ENCODE data around the gene CD300LD.
A peak's percentile ranks its signal among the peaks of the same experiment; 100 is the strongest.

The CD300LD gene

GRCh38 chr17:74541176-74542111 lies 50.6 kb downstream of the CD300LD start:
- Histone ChIP-seq H4K5ac (ENCODE audit: low read length) (no peak overlapping the region), H3K18ac (ENCODE audit: low read length) (no peak overlapping the region), H2BK5ac (ENCODE audit: low read length) (no peak overlapping the region), H2AK5ac (ENCODE audit: low read length) (no peak overlapping the region), H3K79me2 (ENCODE audit: control insufficient read depth, insufficient read depth, low read length) (no peaks in the 10 kb centered on the region), H3K56ac (ENCODE audit: low read length) (no peak overlapping the region), H2BK15ac (replicated peaks; ENCODE audit: low read depth) (no peak overlapping the region), H4K8ac (ENCODE audit: low read depth, low read length) (no peak overlapping the region), H3K79me1 (ENCODE audit: low read length) (no peaks in the 10 kb centered on the region), H2BK120ac (ENCODE audit: low read depth, low read length) (no peak overlapping the region), H3K27ac (ENCODE audit: low read depth, low read length) (no peak overlapping the region), H3K27me3 (ENCODE audit: insufficient read depth, low read length, poor library complexity) (no peaks in the 10 kb centered on the region), H3K23ac (ENCODE audit: low read length) (no peak overlapping the region), H3K9ac (ENCODE audit: low read length) (no peak overlapping the region), H3K4me2 (ENCODE audit: low read length) (no peak overlapping the region), H3K36me3 (ENCODE audit: control insufficient read depth, insufficient read depth, low read length) (no peaks in the 10 kb centered on the region), H3K4me1 (ENCODE audit: control insufficient read depth, low read depth, low read length) (no peaks in the 10 kb centered on the region), H3K4ac (ENCODE audit: low read depth, low read length) (no peak overlapping the region), H3K4me3 (ENCODE audit: low read length) (no peak overlapping the region)
- WGBS (ENCODE audit: extremely low coverage, insufficient coverage, low lambda C conversion rate) = no CpG with 5 or more reads among the region's 23 CpGs
- DNase-seq = no peak

- WGBS (ENCODE audit: extremely low coverage, insufficient coverage, low lambda C conversion rate) = no CpG with 5 or more reads among the region's 10 CpGs
- no peak for DNase-seq
- Histone ChIP-seq H3K79me1 (ENCODE audit: low read length) (no peaks in the 10 kb centered on the region), H4K8ac (ENCODE audit: low read depth, low read length) (no peak overlapping the region), H3K36me3 (ENCODE audit: control insufficient read depth, insufficient read depth, low read length) (no peaks in the 10 kb centered on the region), H3K4ac (ENCODE audit: low read depth, low read length) (no peak overlapping the region), H2BK5ac (ENCODE audit: low read length) (no peak overlapping the region), H3K4me3 (ENCODE audit: low read length) (no peak overlapping the region), H4K5ac (ENCODE audit: low read length) (no peak overlapping the region), H3K4me2 (ENCODE audit: low read length) (no peak overlapping the region), H3K18ac (ENCODE audit: low read length) (no peak overlapping the region), H3K4me1 (ENCODE audit: control insufficient read depth, low read depth, low read length) (no peaks in the 10 kb centered on the region), H2BK120ac (ENCODE audit: low read depth, low read length) (no peak overlapping the region), H2AK5ac (ENCODE audit: low read length) (no peak overlapping the region), H3K23ac (ENCODE audit: low read length) (no peak overlapping the region), H3K27me3 (ENCODE audit: insufficient read depth, low read length, poor library complexity) (no peaks in the 10 kb centered on the region), H3K9ac (ENCODE audit: low read length) (no peak overlapping the region), H3K27ac (ENCODE audit: low read depth, low read length) (no peak overlapping the region), H2BK15ac (replicated peaks; ENCODE audit: low read depth) (no peak overlapping the region), H3K79me2 (ENCODE audit: control insufficient read depth, insufficient read depth, low read length) (no peaks in the 10 kb centered on the region), H3K56ac (ENCODE audit: low read length) (no peak overlapping the region)
Observed at GRCh38 chr17:74539281-74539820, 52.7 kb downstream of the CD300LD start.

GRCh38 chr17:74536890-74537289 lies 55.2 kb downstream of the CD300LD start:
- Histone ChIP-seq H3K18ac (ENCODE audit: low read length) (no peak overlapping the region), H3K36me3 (ENCODE audit: control insufficient read depth, insufficient read depth, low read length) (no peaks in the 10 kb centered on the region), H2BK120ac (ENCODE audit: low read depth, low read length) (no peak overlapping the region), H3K9ac (ENCODE audit: low read length) (no peak overlapping the region), H3K27me3 (ENCODE audit: insufficient read depth, low read length, poor library complexity) (no peaks in the 10 kb centered on the region), H4K8ac (ENCODE audit: low read depth, low read length) (no peak overlapping the region), H2BK5ac (ENCODE audit: low read length) (no peak overlapping the region), H2BK15ac (replicated peaks; ENCODE audit: low read depth) (no peak overlapping the region), H2AK5ac (ENCODE audit: low read length) (no peak overlapping the region), H3K4me2 (ENCODE audit: low read length) (no peak overlapping the region), H3K4me3 (ENCODE audit: low read length) (no peak overlapping the region), H3K4me1 (ENCODE audit: control insufficient read depth, low read depth, low read length) (no peaks in the 10 kb centered on the region), H3K23ac (ENCODE audit: low read length) (no peak overlapping the region), H4K5ac (ENCODE audit: low read length) (no peak overlapping the region), H3K56ac (ENCODE audit: low read length) (no peak overlapping the region), H3K4ac (ENCODE audit: low read depth, low read length) (no peak overlapping the region), H3K79me1 (ENCODE audit: low read length) (no peaks in the 10 kb centered on the region), H3K27ac (ENCODE audit: low read depth, low read length) (no peak overlapping the region), H3K79me2 (ENCODE audit: control insufficient read depth, insufficient read depth, low read length) (no peaks in the 10 kb centered on the region)
- no peak for DNase-seq
- WGBS (ENCODE audit: extremely low coverage, insufficient coverage, low lambda C conversion rate) = no CpG with 5 or more reads among the region's 3 CpGs

- no peak overlapping the region for H3K27ac ChIP-seq (ENCODE audit: low read depth, low read length)
- H4K5ac ChIP-seq (ENCODE audit: low read length) = no peak overlapping the region
- no peak overlapping the region for H3K18ac ChIP-seq (ENCODE audit: low read length)
- H3K4ac ChIP-seq (ENCODE audit: low read depth, low read length) = no peak overlapping the region
- no peak overlapping the region for H3K23ac ChIP-seq (ENCODE audit: low read length)
- no peak overlapping the region for H4K8ac ChIP-seq (ENCODE audit: low read depth, low read length)
- no peak overlapping the region for H2BK5ac ChIP-seq (ENCODE audit: low read length)
- H3K36me3 ChIP-seq (ENCODE audit: control insufficient read depth, insufficient read depth, low read length) = no peaks in the 10 kb centered on the region
- H3K79me1 ChIP-seq (ENCODE audit: low read length) = no peaks in the 10 kb centered on the region
- no peak overlapping the region for H3K56ac ChIP-seq (ENCODE audit: low read length)
- no peak overlapping the region for H3K9ac ChIP-seq (ENCODE audit: low read length)
- no peak overlapping the region for H2BK15ac ChIP-seq (replicated peaks; ENCODE audit: low read depth)
- WGBS (ENCODE audit: extremely low coverage, insufficient coverage, low lambda C conversion rate) = no CpG with 5 or more reads among the region's 10 CpGs
- no peaks in the 10 kb centered on the region for H3K79me2 ChIP-seq (ENCODE audit: control insufficient read depth, insufficient read depth, low read length)
- no peaks in the 10 kb centered on the region for H3K27me3 ChIP-seq (ENCODE audit: insufficient read depth, low read length, poor library complexity)
- DNase-seq = peak; percentile 39
- no peaks in the 10 kb centered on the region for H3K4me1 ChIP-seq (ENCODE audit: control insufficient read depth, low read depth, low read length)
- H2BK120ac ChIP-seq (ENCODE audit: low read depth, low read length) = no peak overlapping the region
- H3K4me2 ChIP-seq (ENCODE audit: low read length) = no peak overlapping the region
- H3K4me3 ChIP-seq (ENCODE audit: low read length) = no peak overlapping the region
- no peak overlapping the region for H2AK5ac ChIP-seq (ENCODE audit: low read length)
Observed at GRCh38 chr17:74532115-74532514, 60.0 kb downstream of the CD300LD start.

- Histone ChIP-seq H3K4me1 (ENCODE audit: control insufficient read depth, low read depth, low read length) (no peaks in the 10 kb centered on the region), H3K56ac (ENCODE audit: low read length) (no peak within 1 kb of the TSS), H3K27ac (ENCODE audit: low read depth, low read length) (no peak within 1 kb of the TSS), H3K4ac (ENCODE audit: low read depth, low read length) (no peak within 1 kb of the TSS), H3K23ac (ENCODE audit: low read length) (no peak within 1 kb of the TSS), H2AK5ac (ENCODE audit: low read length) (no peak within 1 kb of the TSS), H2BK5ac (ENCODE audit: low read length) (no peak within 1 kb of the TSS), H2BK15ac (replicated peaks; ENCODE audit: low read depth) (no peak within 1 kb of the TSS), H3K79me2 (ENCODE audit: control insufficient read depth, insufficient read depth, low read length) (no peaks in the 10 kb centered on the region), H3K36me3 (ENCODE audit: control insufficient read depth, insufficient read depth, low read length) (no peaks in the 10 kb centered on the region), H4K5ac (ENCODE audit: low read length) (no peak within 1 kb of the TSS), H3K79me1 (ENCODE audit: low read length) (no peaks in the 10 kb centered on the region), H3K27me3 (ENCODE audit: insufficient read depth, low read length, poor library complexity) (no peaks in the 10 kb centered on the region), H2BK120ac (ENCODE audit: low read depth, low read length) (no peak within 1 kb of the TSS), H3K9ac (ENCODE audit: low read length) (no peak within 1 kb of the TSS), H3K4me2 (ENCODE audit: low read length) (no peak within 1 kb of the TSS), H3K4me3 (ENCODE audit: low read length) (no peak within 1 kb of the TSS), H3K18ac (ENCODE audit: low read length) (no peak within 1 kb of the TSS), H4K8ac (ENCODE audit: low read depth, low read length) (no peak within 1 kb of the TSS)
- no CpG with 5 or more reads among the region's 10 CpGs for WGBS (ENCODE audit: extremely low coverage, insufficient coverage, low lambda C conversion rate)
- no peak for DNase-seq
Observed at GRCh38 chr17:74531231-74531761, 60.8 kb downstream of the CD300LD start, which contains the start of gene CD300LB. CD300LB (minus strand) TSS chr17:74531475; CDS start chr17:74531350, 125 bp downstream.

All from mesendoderm (in vitro differentiated cells).